Duodenal mucosa (tissue), 2 donors: ENCODE data around the gene KRTAP21-1.

Source experiments
- H3K27ac ChIP-seq: one replicate; pipeline ENCODE4 v1.7.0; 2013; ENCODE audit warnings: low read depth, low read length
- H3K27me3 ChIP-seq, 2 donors: one replicate each; pipeline ENCODE4 v1.7.0; 2013; ENCODE audit warnings: low read length in 2 of 2, control low read depth in 1 of 2; ENCODE audit not compliant: insufficient read depth in 2 of 2, control insufficient read depth in 1 of 2
- H3K36me3 ChIP-seq, 2 donors: one replicate each; pipeline ENCODE4 v1.7.0; 2013; ENCODE audit warnings: low read length in 2 of 2, control low read depth in 1 of 2; ENCODE audit not compliant: insufficient read depth in 2 of 2, control insufficient read depth in 1 of 2
- H3K4me1 ChIP-seq, 2 donors: one replicate each; pipeline ENCODE4 v1.7.0; 2013; ENCODE audit warnings: low read length in 2 of 2, control low read depth in 1 of 2; ENCODE audit not compliant: insufficient read depth in 2 of 2, control insufficient read depth in 1 of 2
- H3K4me3 ChIP-seq, 2 donors: one replicate each; pipeline ENCODE4 v1.7.0; 2013; ENCODE audit warnings: low read length in 2 of 2, low read depth in 1 of 2
- H3K9ac ChIP-seq, 2 donors: one replicate each; pipeline ENCODE4 v1.7.0; 2013; ENCODE audit warnings: low read length in 2 of 2, low read depth in 1 of 2
- H3K9me3 ChIP-seq, 2 donors: one replicate each; pipeline ENCODE4 v1.7.0; 2013; ENCODE audit warnings: low read length in 2 of 2, control low read depth in 1 of 2; ENCODE audit not compliant: control insufficient read depth in 1 of 2

Gene KRTAP21-1

GRCh38 chr21:30726726-30727125 is 28.5 kb downstream of the KRTAP21-1 start:
- Histone ChIP-seq H3K9me3 (peaks cover 0 to 11% of the 10 kb centered on the region in 2 donors), H3K36me3 (no peaks in the 10 kb centered on the region), H3K27ac (no peak overlapping the region), H3K9ac (no peak overlapping the region), H3K27me3 (no peaks in the 10 kb centered on the region), H3K4me3 (no peak overlapping the region), H3K4me1 (no peaks in the 10 kb centered on the region)

GRCh38 chr21:30719401-30719800 is 35.8 kb downstream of the KRTAP21-1 start:
- Histone ChIP-seq H3K4me3 (no peak overlapping the region), H3K27ac (no peak overlapping the region), H3K4me1 (no peaks in the 10 kb centered on the region), H3K27me3 (no peaks in the 10 kb centered on the region), H3K9ac (no peak overlapping the region), H3K36me3 (no peaks in the 10 kb centered on the region), H3K9me3 (peaks cover 0 to 4% of the 10 kb centered on the region in 2 donors)

GRCh38 chr21:30718239-30718909 is 36.9 kb downstream of the KRTAP21-1 start, which contains the start of gene KRTAP21-3:
Gene KRTAP21-3 (minus strand): TSS chr21:30718777. CDS start chr21:30718759, 18 bp downstream.
- Histone ChIP-seq H3K9me3 (peaks cover 0 to 4% of the 10 kb centered on the region in 2 donors), H3K27ac (no peak within 1 kb of the TSS), H3K9ac (no peak within 1 kb of the TSS), H3K4me1 (no peaks in the 10 kb centered on the region), H3K4me3 (no peak within 1 kb of the TSS), H3K27me3 (no peaks in the 10 kb centered on the region), H3K36me3 (no peaks in the 10 kb centered on the region)

- Histone ChIP-seq H3K4me3 (no peak overlapping the region), H3K36me3 (no peaks in the 10 kb centered on the region), H3K9ac (no peak overlapping the region), H3K4me1 (no peaks in the 10 kb centered on the region), H3K9me3 (peaks cover 0 to 7% of the 10 kb centered on the region in 2 donors), H3K27ac (no peak overlapping the region), H3K27me3 (no peaks in the 10 kb centered on the region)
Measured at GRCh38 chr21:30717105-30717504, 38.1 kb downstream of the KRTAP21-1 start.

- Histone ChIP-seq H3K27me3 (no peaks in the 10 kb centered on the region), H3K27ac (no peak overlapping the region), H3K9me3 (peaks cover 0 to 14% of the 10 kb centered on the region in 2 donors)
Measured at GRCh38 chr21:30714946-30715345, 40.3 kb downstream of the KRTAP21-1 start.

GRCh38 chr21:30714456-30714855 is 40.8 kb downstream of the KRTAP21-1 start:
- H3K4me3 ChIP-seq = no peak overlapping the region
- H3K27ac ChIP-seq = no peak overlapping the region
- no peaks in the 10 kb centered on the region for H3K27me3 ChIP-seq
- no peaks in the 10 kb centered on the region for H3K4me1 ChIP-seq
- H3K9me3 ChIP-seq = peaks cover 0 to 16% of the 10 kb centered on the region in 2 donors
- H3K36me3 ChIP-seq = no peaks in the 10 kb centered on the region
- H3K9ac ChIP-seq = no peak overlapping the region

More at GRCh38 chr21:30714946-30715345, 40.3 kb downstream of the KRTAP21-1 start:
- no peak overlapping the region for H3K4me3 ChIP-seq
- no peak overlapping the region for H3K9ac ChIP-seq
- no peaks in the 10 kb centered on the region for H3K4me1 ChIP-seq
- no peaks in the 10 kb centered on the region for H3K36me3 ChIP-seq

- Histone ChIP-seq H3K36me3 (no peaks in the 10 kb centered on the region), H3K9ac (no peak overlapping the region), H3K27me3 (no peaks in the 10 kb centered on the region), H3K4me1 (no peaks in the 10 kb centered on the region), H3K27ac (no peak overlapping the region), H3K4me3 (no peak overlapping the region), H3K9me3 (peaks cover 0 to 18% of the 10 kb centered on the region in 2 donors)
Measured at GRCh38 chr21:30713766-30714165, 41.5 kb downstream of the KRTAP21-1 start.

- Histone ChIP-seq H3K4me3 (no peak overlapping the region), H3K9me3 (peaks cover 0 to 23% of the 10 kb centered on the region in 2 donors), H3K9ac (no peak overlapping the region)
Measured at GRCh38 chr21:30710499-30710898, 44.7 kb downstream of the KRTAP21-1 start.

GRCh38 chr21:30707409-30707808 is 47.8 kb downstream of the KRTAP21-1 start:
- Histone ChIP-seq H3K36me3 (no peaks in the 10 kb centered on the region), H3K4me3 (no peak overlapping the region), H3K4me1 (no peaks in the 10 kb centered on the region), H3K9me3 (peaks cover 0 to 26% of the 10 kb centered on the region in 2 donors), H3K27ac (no peak overlapping the region), H3K27me3 (no peaks in the 10 kb centered on the region), H3K9ac (no peak overlapping the region)

More at GRCh38 chr21:30710499-30710898, 44.7 kb downstream of the KRTAP21-1 start:
- Histone ChIP-seq H3K4me1 (no peaks in the 10 kb centered on the region), H3K27ac (no peak overlapping the region), H3K36me3 (no peaks in the 10 kb centered on the region), H3K27me3 (no peaks in the 10 kb centered on the region)
